ENCODE results near the gene ITGA3. TPM values are rescaled to one million over a fixed set of nuclear protein-coding genes. Genes with fewer than 3 reads are reported as not detected.

Gene ITGA3
- total RNA-seq, 1 experiment from 2014 or later: 392 TPM

GRCh38 chr17:50137042-50137441, 81.1 kb downstream of the ITGA3 start:
- Histone ChIP-seq H3K4me1 (ENCODE audit: control insufficient read depth in 1 of 2, insufficient read depth in 2 of 2, low read length in 2 of 2) (peaks cover 12 to 34% of the 10 kb centered on the region in 2 experiments), H3K79me2 (ENCODE audit: insufficient read depth, low read length) (peaks cover 25% of the 10 kb centered on the region; the same call in 1 of the 2 replicates), H3K4me2 (ENCODE audit: low read length) (no peak overlapping the region), H3K27me3 (ENCODE audit: insufficient read depth, low read length) (no peaks in the 10 kb centered on the region), H3K27ac (ENCODE audit: low read depth, low read length) (no peak overlapping the region), H3K36me3 (ENCODE audit: control insufficient read depth in 1 of 2, insufficient read depth in 2 of 2, low read length in 2 of 2) (peaks cover 69 to 78% of the 10 kb centered on the region in 2 experiments), H2AFZ (ENCODE audit: low read depth, low read length, poor library complexity, severe bottlenecking) (no peak overlapping the region), H3K9ac (ENCODE audit: low read length) (no peak overlapping the region), H3K9me2 (ENCODE audit: insufficient read depth) (no peaks in the 10 kb centered on the region), H4K20me1 (ENCODE audit: insufficient read depth) (peaks cover 4% of the 10 kb centered on the region; the same call in 1 of the 2 replicates), H3K4me3 (replicated peaks in 1 of 2; ENCODE audit: low read depth in 1 of 2, low read length in 2 of 2) (no peak overlapping the region), H3K9me3 (ENCODE audit: control insufficient read depth in 1 of 2, insufficient read depth in 1 of 2, low read depth in 1 of 2, low read length in 2 of 2) (no peaks in the 10 kb centered on the region)
- CTCF ChIA-PET: interaction anchor here (1.2 to 1.4 kb wide), 3 partner anchors 9 to 15 kb away, joined by 4 to 5 read pairs (median 4); no protein-coding TSS in a partner anchor
- RAD21 ChIA-PET (ENCODE audit: low non-redundant PET in 1 of 2, low total read pairs in 2 of 2, uncharacterized antibody in 2 of 2, unreplicated experiment in 2 of 2): no interaction called here
- TF ChIP-seq EZH2phosphoT487 (IDR thresholded peaks at IDR 0.05; ENCODE audit: borderline replicate concordance) (no peak), EGR1 (IDR thresholded peaks at IDR 0.05; ENCODE audit: low read depth) (no peak), POLR2AphosphoS5 (IDR thresholded peaks at IDR 0.05; ENCODE audit: low read depth, low read length) (no peak), TCF7L2 (IDR thresholded peaks at IDR 0.05; ENCODE audit: borderline replicate concordance, extremely low read depth, insufficient read depth, insufficient read length) (no peak), CBX3 (IDR thresholded peaks at IDR 0.05; ENCODE audit: low read depth) (no peak)
- POLR2A ChIA-PET: interaction anchor here (0.6 kb wide), 1 partner anchor 15 kb away, joined by 3 read pairs; no protein-coding TSS in a partner anchor
- BruUV-seq (replicated peaks): no TSS peak
- intact Hi-C loops (cut with micrococcal nuclease): no loop called here
- no peak for ATAC-seq
- no peak for DNase-seq (ENCODE audit: low read depth, low spot score)

GRCh38 chr17:50139185-50139783, 83.4 kb downstream of the ITGA3 start:
- Histone ChIP-seq H3K4me1 (ENCODE audit: control insufficient read depth in 1 of 2, insufficient read depth in 2 of 2, low read length in 2 of 2) (peaks cover 5 to 16% of the 10 kb centered on the region in 2 experiments), H3K36me3 (ENCODE audit: control insufficient read depth in 1 of 2, insufficient read depth in 2 of 2, low read length in 2 of 2) (peaks cover 82 to 95% of the 10 kb centered on the region in 2 experiments), H2AFZ (ENCODE audit: low read depth, low read length, poor library complexity, severe bottlenecking) (no peak overlapping the region), H3K27ac (ENCODE audit: low read depth, low read length) (peak overlapping the region; percentile 15; the same call in 1 of the 2 replicates), H3K79me2 (ENCODE audit: insufficient read depth, low read length) (peaks cover 47% of the 10 kb centered on the region; the same call in 1 of the 2 replicates), H3K9me3 (ENCODE audit: control insufficient read depth in 1 of 2, insufficient read depth in 1 of 2, low read depth in 1 of 2, low read length in 2 of 2) (no peaks in the 10 kb centered on the region), H3K4me3 (replicated peaks in 1 of 2; ENCODE audit: low read depth in 1 of 2, low read length in 2 of 2) (no peak overlapping the region), H3K27me3 (ENCODE audit: insufficient read depth, low read length) (no peaks in the 10 kb centered on the region), H3K4me2 (ENCODE audit: low read length) (no peak overlapping the region), H3K9me2 (ENCODE audit: insufficient read depth) (no peaks in the 10 kb centered on the region), H3K9ac (ENCODE audit: low read length) (no peak overlapping the region), H4K20me1 (ENCODE audit: insufficient read depth) (peaks cover 4% of the 10 kb centered on the region; the same call in 1 of the 2 replicates)
- intact Hi-C loops (cut with micrococcal nuclease): no loop called here
- ChIA-PET RAD21 (ENCODE audit: low non-redundant PET in 1 of 2, low total read pairs in 2 of 2, uncharacterized antibody in 2 of 2, unreplicated experiment in 2 of 2) (no interaction called here), CTCF (interaction anchor here (1.0 to 2.2 kb wide), 6 partner anchors 12 to 45 kb away, joined by 3 to 5 read pairs (median 4); partner anchors contain the start of gene SGCA), POLR2A (interaction anchor here (1.7 kb wide), 1 partner anchor 12 kb away, joined by 4 read pairs; no protein-coding TSS in a partner anchor)
- no peak for DNase-seq (ENCODE audit: low read depth, low spot score)
- no TSS peak for BruUV-seq (replicated peaks)
- ATAC-seq: no peak
- TF ChIP-seq JUND (IDR thresholded peaks at IDR 0.05) (no peak), EZH2 (IDR thresholded peaks at IDR 0.05) (no peak), SIN3A (IDR thresholded peaks at IDR 0.05; ENCODE audit: low read depth) (no peak)

Other genes with a start within 250 kb of the ITGA3 start
- not detected for gene TAC4, start 208.0 kb upstream of the ITGA3 start, total RNA-seq (2021; ENCODE audit: unreplicated experiment)
- 14.0 TPM for gene DLX4, start 86.9 kb upstream of the ITGA3 start, total RNA-seq (2021; ENCODE audit: unreplicated experiment)
- not detected for gene DLX3, start 60.9 kb upstream of the ITGA3 start, total RNA-seq (2021; ENCODE audit: unreplicated experiment)
- gene PDK2, start 39.2 kb downstream of the ITGA3 start, total RNA-seq (2021; ENCODE audit: unreplicated experiment): 39.1 TPM
- 1.5 TPM for gene SAMD14, start 74.0 kb downstream of the ITGA3 start, total RNA-seq (2021; ENCODE audit: unreplicated experiment)
- 112 TPM for gene PPP1R9B, start 94.6 kb downstream of the ITGA3 start, total RNA-seq (2021; ENCODE audit: unreplicated experiment)
- gene SGCA, start 109.9 kb downstream of the ITGA3 start, total RNA-seq (2021; ENCODE audit: unreplicated experiment): 0.37 TPM
- gene COL1A1, start 145.5 kb downstream of the ITGA3 start, total RNA-seq (2021; ENCODE audit: unreplicated experiment): 33.6 TPM
- gene TMEM92, start 218.4 kb downstream of the ITGA3 start, total RNA-seq (2021; ENCODE audit: unreplicated experiment): 6.6 TPM